ENCODE data around the gene FADS1.

The FADS1 gene

GRCh38 chr11:61816736-61817455 lies at the start of gene FADS1:
Gene FADS1 (minus strand): TSS chr11:61817003. CDS start chr11:61816929, 74 bp downstream.
- peak; percentile 78 for DNase-seq (ENCODE audit: low read depth)

GRCh38 chr11:61866231-61866957 lies 49.6 kb upstream of the FADS1 start:
- DNase-seq (ENCODE audit: low read depth): no peak

DNA sequence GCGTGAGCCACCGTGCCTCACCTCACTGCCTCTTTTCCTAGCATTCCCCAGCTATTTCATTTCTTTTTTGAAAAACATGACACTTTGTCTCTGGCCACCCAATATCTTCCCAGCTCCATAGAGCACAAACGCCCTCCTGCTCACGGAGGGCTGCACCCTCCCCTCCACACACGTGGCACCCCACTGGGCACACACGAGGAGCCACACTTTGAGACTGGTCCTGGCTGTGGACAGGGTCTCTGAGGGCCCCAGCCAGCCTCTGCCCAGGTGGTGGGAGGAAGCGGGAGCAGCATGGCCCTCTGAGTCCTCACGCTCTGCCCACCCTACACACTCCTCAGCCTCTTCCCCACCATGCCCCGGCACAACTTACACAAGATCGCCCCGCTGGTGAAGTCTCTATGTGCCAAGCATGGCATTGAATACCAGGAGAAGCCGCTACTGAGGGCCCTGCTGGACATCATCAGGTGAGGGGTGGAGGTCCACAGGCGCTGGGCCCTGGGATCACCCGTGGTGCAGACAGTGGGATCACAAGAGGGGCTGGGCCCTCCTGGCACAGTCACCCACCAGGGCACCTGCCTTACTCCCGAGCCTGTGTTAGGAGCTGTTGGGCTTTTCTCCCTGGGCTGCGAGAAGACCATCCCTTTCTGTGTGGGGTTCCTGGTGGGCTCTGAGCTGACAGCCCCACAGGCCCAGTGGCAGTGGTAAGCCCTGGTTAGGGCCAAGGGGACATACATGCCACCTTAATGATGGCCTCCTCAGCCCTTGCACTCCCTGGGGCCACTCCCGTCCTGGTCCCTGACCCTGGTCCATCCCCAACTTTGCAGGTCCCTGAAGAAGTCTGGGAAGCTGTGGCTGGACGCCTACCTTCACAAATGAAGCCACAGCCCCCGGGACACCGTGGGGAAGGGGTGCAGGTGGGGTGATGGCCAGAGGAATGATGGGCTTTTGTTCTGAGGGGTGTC lies 48.3 kb upstream of the FADS1 start:
- no peak for DNase-seq (ENCODE audit: low read depth)

GRCh38 chr11:61863548-61864081 lies 46.8 kb upstream of the FADS1 start:
- DNase-seq (ENCODE audit: low read depth): no peak

DNA sequence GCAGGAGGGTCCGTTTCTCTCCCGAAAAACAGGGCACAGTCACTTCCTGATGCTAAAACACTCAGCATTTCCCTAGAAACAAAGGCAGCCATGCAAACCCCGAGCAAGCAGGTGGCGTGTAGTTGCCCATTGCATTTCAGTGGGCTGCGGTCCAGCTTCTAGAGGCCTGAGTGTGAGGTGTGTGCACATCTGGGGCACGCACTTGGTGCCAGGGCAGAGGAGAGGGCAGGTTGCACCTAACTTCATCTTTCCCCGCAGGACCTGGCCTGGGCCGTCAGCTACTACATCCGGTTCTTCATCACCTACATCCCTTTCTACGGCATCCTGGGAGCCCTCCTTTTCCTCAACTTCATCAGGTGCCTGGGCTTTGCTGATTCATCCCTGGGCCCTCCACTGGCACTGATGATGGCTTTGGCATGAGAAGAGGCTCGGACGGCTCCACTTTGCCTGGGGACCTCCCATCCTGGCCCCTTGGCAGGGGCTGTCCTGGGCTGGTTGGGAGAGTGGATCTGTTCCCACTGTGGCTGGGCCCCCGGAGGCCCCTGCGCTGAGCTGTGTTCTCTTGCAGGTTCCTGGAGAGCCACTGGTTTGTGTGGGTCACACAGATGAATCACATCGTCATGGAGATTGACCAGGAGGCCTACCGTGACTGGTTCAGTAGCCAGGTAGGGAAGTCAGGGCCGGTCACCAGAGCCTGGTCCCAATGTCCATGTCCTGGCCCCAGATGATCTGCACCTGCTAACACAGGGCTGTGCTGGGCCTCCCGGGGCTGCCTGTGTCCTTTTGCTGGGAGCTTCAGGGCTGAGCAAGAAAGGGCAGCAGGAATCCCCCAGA lies 46.1 kb upstream of the FADS1 start:
- DNase-seq (ENCODE audit: low read depth): no peak

DNA sequence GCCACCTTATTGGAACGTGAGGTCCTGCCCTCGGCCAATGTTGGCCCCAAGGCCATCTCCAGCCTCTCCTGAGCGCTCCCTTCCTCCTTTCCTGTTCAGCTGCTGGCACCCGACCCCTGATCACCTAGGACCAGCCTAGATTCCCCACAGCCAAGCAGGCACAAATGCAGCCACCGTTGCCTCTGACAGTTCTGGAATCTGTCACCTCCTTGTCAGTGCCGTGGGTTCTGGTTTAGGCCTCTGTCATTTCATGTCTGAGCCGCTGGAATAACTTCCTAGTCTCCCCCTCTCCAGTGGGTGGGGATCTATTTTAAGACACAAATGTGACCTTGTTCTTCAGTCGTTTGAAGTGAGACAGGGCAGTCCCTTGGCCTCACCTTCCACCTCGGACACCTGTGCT lies 44.8 kb upstream of the FADS1 start:
- DNase-seq (ENCODE audit: low read depth): no peak

GRCh38 chr11:61860054-61860903 lies 43.5 kb upstream of the FADS1 start:
- peak; percentile 19 for DNase-seq (ENCODE audit: low read depth)

- no peak for DNase-seq (ENCODE audit: low read depth)
These were observed 39.3 kb upstream of the FADS1 start for GRCh38 chr11:61855939-61856680.

DNA sequence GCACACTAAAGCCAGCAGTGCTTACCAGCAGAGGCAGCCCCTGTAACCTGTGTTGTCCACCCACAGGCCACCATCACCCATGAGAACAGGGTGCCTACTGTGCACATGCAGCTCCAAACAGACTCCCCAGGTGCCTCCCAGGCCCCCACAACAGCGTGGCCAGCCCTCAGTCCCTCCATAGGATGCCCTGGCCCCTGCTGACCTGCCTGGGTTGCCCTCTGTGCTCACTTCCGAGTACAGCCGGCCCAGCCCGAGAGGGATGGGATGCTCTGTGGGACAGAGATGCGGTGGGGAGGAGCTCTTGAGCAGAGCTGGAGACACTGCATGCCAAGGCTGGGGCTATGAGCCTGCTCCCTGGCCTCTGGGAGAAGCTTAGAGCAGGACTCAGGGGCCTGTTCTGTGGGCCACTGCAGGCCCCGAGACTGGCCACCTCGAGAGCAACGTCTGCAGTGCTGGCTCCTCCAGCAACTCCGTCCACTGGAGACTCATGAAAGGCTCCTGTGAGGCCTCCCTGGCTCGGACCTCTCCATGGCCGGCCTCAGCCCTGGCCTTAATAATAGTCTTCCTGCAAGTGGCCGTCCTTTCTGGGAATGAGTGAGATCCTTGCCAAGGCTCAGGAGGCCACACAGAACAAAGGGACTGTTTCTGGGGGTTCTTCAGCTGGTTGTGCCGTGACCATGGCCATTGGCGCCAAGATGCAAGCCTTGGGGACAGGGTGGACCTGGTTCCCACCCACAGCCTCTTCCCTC lies 38.3 kb upstream of the FADS1 start:
- DNase-seq (ENCODE audit: low read depth): no peak

- DNase-seq (ENCODE audit: low read depth): no peak
These were observed 37.5 kb upstream of the FADS1 start for GRCh38 chr11:61854206-61854895.

GRCh38 chr11:61853698-61854169 lies 36.9 kb upstream of the FADS1 start:
- DNase-seq (ENCODE audit: low read depth): no peak

- no peak for DNase-seq (ENCODE audit: low read depth)
These were observed 35.1 kb upstream of the FADS1 start for GRCh38 chr11:61851900-61852295.

- no peak for DNase-seq (ENCODE audit: low read depth)
These were observed 34.5 kb upstream of the FADS1 start for GRCh38 chr11:61851113-61851899.

DNA sequence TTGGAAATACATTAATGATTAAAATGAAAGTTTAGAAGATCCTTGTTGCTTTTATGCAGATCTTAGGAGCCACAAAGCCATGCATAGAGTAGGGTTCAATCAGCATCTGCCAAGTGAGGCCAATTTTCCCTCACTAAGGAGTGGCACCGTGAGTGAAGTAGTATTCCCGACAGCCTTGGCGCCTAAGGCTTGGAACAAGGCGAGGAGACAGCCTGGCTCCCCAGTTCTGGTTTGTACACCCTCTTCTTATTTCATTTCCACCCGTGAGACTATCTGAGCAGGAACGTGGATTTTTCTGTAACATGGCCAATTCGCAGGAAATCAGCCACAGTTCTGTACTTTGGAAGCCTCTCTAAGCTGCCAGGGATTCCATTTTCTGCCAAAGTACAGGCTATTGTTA lies 33.9 kb upstream of the FADS1 start:
- DNase-seq (ENCODE audit: low read depth): no peak

- DNase-seq (ENCODE audit: low read depth): no peak
These were observed 31.8 kb upstream of the FADS1 start for GRCh38 chr11:61848631-61849030.

DNA sequence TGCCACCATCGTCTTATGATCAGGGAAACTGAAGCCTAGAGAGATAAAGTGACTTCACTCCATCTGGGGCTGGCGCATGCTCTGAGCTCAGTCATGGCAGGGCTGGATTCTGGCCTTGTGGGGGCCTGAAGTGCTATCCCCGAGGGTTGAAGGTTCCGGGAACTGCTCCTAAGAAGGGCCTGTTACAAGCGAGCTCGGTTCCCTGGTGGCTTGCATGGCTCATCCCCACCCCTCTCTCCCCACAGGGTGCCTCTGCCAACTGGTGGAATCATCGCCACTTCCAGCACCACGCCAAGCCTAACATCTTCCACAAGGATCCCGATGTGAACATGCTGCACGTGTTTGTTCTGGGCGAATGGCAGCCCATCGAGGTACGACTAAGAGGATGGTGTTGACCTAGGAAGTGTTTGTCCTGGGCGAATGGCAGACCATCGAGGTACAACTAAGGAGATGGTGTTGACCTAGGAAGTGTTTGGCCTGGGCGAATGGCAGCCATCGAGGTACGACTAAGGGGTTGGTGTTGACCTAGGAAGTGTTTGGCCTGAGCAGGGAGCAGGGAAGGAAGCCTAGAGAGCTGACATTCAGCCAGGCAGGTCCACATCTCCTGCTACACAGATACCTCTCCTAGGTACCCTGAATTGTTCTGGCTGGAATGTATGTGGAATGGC lies 31.2 kb upstream of the FADS1 start:
- DNase-seq (ENCODE audit: low read depth): no peak
